SK-N-SH (cell line): Measurements from ENCODE around the gene CSTPP1.

Source experiments
- EP300 ChIP-seq, 2 experiments: IDR thresholded peaks; 2 replicates each; pipeline versions ENCODE4 v1.4.0 to v1.6.1; 2012; ENCODE audit warnings: borderline replicate concordance in 1 of 2, low read depth in 1 of 2, low read length in 1 of 2
- EZH2phosphoT487 ChIP-seq: fragments of 200-600 bp; sonication (generic); IDR thresholded peaks from 2 replicates; pipeline ENCODE4 v1.6.1; 2017; ENCODE audit warnings: low read depth, mixed run types, mild to moderate bottlenecking, antibody characterized with exemption, moderate library complexity, borderline replicate concordance
- TAF1 ChIP-seq: IDR thresholded peaks from 2 replicates; pipeline ENCODE4 v1.6.1; 2012; ENCODE audit warnings: low read depth, mild to moderate bottlenecking, low read length, moderate library complexity, borderline replicate concordance
- YY1 ChIP-seq: IDR thresholded peaks from 2 replicates; pipeline ENCODE4 v1.4.0; 2012; ENCODE audit warnings: low read depth, mild to moderate bottlenecking
- TF ChIP-seq, protein P1 (sequence below): IDR thresholded peaks from 2 replicates; pipeline ENCODE4 v1.6.1; 2012; ENCODE audit warnings: mild to moderate bottlenecking, low read depth, low read length, moderate library complexity

DNA sequence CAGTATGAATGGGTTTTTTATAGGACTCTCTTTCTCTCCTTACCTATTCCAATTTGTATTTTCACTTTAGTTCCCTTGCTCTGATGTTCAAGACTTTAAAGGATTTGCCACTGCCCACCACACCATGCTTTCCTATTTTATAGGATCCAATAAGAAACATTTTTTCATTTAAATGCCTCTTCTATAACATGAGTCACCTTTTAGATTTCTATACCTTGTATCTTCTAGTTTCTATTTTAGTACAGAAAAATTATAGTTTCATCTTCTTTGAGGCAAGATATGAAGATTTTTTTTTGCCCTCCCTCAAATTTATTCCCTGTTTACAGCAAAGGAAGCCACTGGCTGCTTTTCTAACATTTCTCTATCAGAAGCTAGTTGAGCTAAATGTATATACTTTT lies 163.4 kb downstream of the CSTPP1 start:
- TF ChIP-seq EZH2phosphoT487 (no peak), YY1 (no peak), EP300 (IDR thresholded peaks at IDR 0.05; ENCODE audit: borderline replicate concordance in 1 of 2, low read depth in 1 of 2, low read length in 1 of 2) (no peak), TAF1 (no peak)
- TF ChIP-seq, protein P1, sequence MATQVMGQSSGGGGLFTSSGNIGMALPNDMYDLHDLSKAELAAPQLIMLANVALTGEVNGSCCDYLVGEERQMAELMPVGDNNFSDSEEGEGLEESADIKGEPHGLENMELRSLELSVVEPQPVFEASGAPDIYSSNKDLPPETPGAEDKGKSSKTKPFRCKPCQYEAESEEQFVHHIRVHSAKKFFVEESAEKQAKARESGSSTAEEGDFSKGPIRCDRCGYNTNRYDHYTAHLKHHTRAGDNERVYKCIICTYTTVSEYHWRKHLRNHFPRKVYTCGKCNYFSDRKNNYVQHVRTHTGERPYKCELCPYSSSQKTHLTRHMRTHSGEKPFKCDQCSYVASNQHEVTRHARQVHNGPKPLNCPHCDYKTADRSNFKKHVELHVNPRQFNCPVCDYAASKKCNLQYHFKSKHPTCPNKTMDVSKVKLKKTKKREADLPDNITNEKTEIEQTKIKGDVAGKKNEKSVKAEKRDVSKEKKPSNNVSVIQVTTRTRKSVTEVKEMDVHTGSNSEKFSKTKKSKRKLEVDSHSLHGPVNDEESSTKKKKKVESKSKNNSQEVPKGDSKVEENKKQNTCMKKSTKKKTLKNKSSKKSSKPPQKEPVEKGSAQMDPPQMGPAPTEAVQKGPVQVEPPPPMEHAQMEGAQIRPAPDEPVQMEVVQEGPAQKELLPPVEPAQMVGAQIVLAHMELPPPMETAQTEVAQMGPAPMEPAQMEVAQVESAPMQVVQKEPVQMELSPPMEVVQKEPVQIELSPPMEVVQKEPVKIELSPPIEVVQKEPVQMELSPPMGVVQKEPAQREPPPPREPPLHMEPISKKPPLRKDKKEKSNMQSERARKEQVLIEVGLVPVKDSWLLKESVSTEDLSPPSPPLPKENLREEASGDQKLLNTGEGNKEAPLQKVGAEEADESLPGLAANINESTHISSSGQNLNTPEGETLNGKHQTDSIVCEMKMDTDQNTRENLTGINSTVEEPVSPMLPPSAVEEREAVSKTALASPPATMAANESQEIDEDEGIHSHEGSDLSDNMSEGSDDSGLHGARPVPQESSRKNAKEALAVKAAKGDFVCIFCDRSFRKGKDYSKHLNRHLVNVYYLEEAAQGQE = no peak
